Activated T-cell treated with anti-CD3 and anti-CD28 coated beads, Interleukin-2, amount 50 U/mL, for 48 hours (primary cell): ENCODE results near the gene PXDC1.
"Not testable (repeated sequence)": the region's sequence is repeated elsewhere in the genome, so short reads cannot be mapped to it uniquely, and the experiment has no call there.

Experiments used
- DNase-seq, 2 experiments: peaks; one replicate each; pipeline ENCODE4 v3.0.0-alpha.2; 2020

Gene PXDC1

DNA sequence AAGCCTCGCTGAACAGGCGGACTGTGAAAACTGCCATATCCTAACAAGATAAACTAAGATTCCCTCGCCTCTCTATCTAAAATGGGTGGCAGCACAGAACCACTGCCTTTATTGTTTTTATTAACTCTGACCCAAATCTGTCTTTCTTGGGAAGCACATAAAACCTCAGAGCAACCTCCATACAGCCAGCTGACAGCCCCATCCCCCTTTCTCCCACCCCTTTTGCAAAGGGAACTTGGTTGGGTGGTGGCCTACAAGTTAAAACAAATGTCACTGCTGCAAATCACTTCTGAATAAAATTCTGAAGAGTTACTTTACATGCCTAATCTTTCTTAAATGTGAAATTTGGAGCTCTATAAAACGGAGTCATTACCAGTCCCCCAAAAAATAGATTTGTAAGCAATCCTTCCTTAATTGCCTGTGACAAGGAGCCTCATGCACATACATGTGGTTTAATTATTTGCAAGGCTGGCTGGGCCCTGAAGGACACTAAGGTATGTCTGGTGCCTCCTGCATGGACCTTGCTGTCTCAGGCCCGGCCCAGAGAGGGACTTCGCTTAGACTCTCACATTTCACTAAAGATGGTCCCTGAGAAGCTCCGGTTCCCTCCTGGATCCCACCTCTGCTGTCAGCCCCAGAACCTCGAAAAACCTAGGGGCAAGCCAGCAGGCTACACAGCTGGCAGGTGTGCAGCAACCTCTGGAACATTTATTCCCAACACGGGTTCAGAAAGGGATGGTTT lies 21.7 kb downstream of the PXDC1 start:
- no peak for DNase-seq

DNA sequence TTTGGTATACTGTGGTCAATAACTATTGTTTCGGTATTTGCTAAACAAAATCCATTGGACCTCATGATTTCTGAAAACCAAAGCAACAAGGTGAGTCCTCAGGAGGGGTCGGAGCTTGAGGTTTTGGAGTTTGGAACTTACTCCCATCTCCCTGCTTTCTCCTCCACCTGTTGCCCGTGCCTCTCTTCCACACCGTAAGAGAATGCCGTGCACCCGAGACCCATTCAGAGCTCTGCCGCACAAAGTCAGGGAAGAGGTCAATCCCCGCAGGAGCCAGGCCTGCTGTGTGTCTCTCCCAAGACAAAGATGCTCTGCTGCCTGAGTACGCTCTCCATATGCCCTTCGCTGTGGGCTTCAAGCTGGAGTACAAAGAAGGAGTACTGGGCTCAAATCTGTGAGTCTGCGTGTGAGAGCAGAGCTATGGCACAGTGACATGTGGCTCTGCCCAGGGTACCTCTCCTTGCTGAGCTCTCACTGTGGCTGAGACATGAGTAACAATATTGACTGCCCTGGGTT lies 23.9 kb downstream of the PXDC1 start:
- no peak for DNase-seq

DNA sequence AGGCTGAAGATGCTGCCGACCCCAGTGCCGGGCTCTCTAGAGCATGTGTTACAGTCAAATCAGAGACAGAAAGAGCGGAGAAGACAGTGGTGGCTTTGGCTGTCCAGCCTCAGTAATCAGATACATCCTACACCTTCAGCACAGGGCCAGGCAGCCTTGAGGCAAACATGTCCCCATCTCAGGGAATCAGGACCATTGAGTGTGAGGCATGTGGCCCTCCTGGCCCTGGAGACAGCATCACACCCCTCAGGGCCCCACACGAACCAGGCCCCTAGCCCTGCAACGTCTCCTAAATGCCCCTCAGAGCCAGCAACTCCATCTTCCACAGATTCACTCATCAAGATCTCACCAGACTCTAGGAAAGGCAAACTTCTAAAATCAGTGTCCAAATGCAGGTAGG lies 24.5 kb downstream of the PXDC1 start:
- no peak for DNase-seq

DNA sequence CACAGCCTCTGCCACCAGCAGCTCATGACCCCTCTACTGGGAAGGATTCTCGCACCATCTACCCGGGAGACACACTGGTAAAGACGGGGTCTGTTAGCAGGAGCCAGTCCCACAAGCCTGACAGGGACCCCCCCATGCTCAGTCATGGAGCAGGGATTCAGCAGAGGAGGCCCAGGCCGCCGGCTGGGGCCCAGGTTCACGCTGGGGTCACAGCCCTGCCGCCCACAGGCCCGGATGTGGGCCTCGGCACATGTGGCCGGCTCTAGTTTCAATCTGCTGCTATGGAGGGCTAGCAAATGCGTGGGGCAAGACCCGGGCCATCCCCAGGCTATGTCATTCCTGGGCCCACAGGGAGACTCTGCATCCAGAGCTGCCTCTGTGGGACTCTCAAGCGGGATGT lies 25.1 kb downstream of the PXDC1 start:
- DNase-seq: no peak

DNA sequence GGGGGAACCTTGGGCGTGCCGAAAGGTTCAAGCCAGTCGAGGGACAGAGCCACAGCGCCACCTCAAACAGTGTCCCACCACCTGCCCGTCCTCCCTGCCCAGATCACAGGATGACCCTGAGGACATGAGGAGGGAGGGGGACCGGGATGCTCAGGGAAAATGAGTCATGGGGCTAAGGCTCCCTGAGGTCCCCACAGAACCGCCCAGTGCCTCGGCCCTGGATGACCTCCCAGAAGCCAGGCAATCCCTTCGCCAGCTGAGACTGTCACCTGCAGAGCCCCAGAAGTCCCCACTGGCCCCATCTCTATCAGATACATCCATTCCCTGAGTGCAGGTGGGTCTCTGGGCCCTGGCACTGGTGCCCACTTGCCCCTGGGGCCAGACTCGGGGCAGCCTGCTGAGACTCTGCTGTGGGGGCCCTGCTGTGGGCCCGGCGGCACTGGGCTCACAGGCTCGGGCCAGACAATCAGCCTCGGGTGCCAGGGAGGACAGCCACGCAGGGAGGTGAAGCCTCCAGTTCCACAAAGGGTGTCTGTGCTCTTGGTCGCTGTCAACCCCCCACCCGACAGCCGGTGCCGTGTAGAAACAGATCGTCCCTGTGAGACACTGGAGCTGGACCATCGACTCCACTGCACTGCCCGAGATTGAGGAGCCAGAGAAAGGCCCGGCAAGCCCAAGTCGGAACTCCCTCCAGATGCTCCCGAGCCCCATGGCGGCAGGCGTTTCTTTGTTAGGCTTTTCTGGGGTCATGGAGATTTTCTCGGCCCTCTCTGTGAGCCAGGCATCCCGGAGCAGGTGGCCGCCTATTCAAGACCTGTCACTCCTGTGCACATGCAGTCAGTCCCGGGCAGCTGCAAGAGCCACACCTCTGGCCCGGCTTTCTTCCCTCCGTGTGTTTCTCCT lies 26.1 kb downstream of the PXDC1 start:
- DNase-seq: no peak

DNA sequence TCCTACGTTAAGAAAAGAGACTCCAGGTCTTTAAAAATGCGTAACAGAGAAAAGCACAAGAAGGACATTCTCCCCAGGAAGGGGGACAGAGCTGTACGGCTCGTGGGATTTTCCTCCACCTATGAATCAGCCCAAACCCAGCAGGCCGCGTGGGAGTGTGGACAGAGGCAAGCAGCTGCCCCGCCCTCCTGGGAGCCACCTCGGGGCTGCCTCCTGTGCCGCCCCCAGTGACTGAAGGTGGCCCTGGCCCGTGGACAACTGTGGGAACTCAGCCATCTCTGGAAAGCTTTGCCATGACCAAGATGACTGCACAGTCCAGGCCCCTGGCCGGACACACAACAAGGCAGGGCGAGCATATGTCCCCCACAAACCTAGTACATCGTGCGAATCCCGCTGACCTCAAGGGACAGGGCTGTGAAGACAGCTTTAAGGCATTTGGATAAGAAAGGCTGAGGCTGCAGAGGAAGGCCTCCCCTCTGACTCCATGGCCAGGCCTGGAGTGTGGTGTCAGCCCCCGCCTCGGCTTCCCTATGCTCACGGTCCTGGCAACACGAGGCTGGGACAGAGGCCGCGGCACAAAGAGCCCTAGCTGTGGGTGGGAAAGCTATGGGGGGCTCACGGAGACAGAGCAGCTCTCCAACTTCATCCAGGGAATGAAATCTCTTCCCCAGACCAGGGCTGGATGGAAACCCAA lies 26.9 kb downstream of the PXDC1 start:
- DNase-seq: no peak

DNA sequence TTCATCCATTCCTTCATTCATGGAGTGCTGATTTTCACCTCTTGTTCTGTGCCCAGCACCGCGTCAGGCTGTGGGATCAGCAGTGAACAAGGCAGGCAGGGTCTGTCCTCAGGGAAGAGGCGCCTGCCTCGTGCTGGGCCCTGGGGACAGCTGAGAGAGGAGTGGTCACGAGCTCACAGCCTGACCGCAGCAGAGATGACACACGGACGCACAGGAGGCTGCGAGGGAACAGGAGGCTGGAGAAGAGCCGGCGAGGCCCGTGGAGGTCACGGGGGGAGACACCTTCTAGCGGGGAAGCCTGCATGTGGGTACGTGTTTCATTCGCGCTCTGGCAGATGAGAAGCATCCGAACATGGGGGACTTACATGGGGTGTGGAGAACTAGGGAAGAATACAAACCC lies 27.5 kb downstream of the PXDC1 start:
- DNase-seq: no peak

DNA sequence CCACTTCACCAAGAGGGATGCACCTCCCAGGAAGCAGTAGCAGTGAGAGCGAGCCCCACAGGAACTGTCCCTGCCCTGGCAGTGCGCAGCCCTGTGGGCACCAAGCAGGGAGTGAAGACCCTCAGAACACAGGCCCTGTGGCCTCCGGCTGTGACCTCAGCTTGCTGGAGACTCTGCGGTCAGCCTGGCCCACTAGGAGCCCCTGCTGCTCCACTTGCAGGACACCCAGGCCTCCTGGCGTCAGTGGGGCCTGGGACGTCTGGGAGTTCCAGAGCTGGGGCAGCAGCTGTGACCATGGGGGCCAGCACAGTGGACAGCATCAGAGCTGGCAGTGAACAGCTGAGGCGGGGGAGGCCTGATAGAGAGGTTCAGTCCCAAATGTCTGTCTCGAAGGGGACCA lies 28.3 kb downstream of the PXDC1 start:
- DNase-seq: no peak

DNA sequence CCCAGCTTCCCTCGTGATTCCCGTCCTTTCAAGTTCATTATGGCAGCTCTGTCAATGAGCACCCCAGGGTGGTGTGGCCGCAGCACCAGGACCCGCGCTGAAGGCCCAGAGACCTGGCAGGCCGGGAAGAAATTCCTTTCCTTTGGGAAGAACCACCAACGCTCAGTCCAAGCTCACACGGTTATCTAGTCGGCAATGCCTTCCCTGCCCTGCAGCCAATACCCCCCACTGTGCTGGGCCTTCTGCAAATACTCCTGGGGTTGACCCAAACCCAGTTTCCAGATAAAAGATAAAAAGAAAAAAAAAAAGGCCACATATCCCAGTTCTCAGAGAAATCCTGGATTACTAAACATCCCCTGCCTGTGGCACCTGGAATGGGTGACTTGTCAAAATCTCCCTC lies 28.7 kb downstream of the PXDC1 start:
- no peak for DNase-seq

DNA sequence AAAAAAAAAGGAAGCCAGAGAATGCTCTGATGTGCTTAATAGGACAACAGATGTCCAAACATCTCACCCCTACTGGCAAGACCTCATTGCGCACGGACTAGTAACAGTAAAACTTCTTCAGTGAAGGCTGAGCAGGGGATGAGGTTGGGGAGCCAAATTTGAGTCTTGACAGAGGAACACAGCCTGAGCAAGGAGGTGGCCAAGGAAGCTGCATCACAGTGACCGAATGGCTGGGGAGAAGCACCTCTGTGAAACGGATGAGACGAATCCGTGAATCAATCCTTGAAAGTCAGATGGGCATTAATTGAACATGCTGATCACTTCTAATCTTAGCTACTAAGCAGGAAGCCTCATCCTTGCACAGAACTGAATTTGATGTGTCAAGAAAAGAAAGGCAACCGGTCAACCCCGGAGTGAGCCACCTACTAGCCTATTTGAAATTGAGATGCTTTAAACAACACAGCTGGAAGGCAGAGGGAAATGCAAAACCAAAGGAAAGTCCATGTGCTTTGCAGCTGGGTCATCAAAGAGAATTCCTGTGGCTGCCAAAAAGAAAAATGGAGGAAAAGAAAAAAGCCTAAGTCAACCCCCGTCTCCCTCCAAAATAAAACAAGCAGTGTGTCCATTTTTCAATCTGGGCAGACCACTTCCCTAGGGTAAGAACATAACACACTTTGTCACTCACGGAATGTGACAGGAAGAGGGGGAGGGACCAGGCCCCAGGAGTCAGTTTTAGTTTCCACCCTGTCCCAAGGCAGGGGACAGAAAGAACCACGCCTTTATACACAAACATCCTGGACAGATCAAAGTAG lies 29.5 kb downstream of the PXDC1 start:
- DNase-seq: no peak

DNA sequence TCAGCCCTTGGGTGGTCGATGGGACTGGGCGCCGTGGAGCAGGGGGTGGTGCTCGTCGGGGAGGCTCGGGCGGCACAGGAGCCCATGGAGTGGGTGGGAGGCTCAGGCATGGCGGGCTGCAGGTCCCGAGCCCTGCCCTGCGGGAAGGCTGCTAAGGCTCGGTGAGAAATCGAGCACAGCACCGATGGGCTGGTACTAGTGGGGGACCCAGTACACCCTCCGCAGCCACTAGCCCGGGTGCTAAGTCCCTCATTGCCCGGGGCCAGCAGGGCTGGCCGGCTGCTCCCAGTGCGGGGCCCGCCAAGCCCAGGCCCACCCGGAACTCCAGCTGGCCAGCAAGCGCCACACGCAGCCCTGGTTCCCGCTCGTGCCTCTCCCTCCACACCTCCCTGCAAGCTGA lies 30.7 kb downstream of the PXDC1 start:
- DNase-seq: not testable (repeated sequence)

DNA sequence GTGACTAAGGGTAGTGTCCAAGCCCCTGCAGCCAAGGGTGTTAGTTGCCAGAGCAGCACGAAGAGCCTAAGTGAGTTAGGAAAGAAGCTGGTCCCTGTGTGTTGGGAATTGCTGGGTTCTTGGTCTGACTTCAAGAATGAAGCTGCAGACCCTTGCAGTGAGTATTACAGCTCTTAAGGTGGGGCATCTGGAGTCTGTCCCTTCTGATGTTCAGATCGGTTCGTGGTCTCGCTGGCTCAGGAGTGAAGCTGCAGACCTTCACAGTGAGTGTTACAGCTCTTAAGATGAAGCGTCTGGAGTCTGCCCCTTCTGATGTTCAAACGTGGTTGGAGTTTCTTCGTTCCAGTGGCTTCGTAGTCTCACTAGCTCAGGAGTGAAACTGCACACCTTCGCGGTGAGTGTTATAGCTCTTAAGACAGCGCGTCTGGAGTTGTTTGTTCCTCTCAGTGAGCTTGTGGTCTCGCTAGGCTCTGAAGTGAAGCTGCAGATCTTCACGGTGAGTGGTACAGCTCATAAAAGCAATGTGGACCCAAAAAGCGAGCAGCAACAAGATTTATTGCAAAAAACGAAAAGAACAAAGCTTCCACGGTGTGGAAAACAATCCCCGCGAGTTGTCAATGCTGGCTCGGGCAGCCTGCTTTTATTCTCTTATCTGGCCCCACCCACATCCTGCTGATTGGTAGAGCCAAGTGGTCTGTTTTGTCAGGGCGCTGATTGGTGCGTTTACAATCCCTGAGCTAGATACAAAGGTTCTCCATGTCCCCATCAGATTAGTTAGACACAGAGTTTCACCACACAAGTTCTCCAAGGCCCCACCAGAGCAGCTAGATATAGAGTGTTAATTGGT lies 31.8 kb downstream of the PXDC1 start:
- DNase-seq: peak in 1 of 2 experiments; percentile 26

DNA sequence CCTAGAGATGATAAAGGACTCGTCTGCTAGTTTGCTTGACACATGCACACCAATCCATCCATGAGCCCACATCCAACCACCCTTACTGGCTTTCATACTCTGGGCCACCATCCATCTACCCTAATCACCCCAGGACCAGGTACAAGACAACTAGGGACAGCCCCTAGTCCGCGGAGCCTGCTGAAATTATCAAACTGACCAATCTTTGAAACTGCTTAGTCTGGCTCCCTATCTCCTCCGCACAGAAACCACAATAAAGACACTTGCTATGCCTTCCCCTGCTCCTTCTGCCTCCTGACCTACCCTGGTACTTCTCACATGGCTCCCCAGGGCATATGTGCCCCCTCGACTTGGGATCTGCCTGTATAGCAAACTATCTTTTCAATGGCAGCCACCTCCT lies 33.1 kb downstream of the PXDC1 start:
- no peak for DNase-seq

DNA sequence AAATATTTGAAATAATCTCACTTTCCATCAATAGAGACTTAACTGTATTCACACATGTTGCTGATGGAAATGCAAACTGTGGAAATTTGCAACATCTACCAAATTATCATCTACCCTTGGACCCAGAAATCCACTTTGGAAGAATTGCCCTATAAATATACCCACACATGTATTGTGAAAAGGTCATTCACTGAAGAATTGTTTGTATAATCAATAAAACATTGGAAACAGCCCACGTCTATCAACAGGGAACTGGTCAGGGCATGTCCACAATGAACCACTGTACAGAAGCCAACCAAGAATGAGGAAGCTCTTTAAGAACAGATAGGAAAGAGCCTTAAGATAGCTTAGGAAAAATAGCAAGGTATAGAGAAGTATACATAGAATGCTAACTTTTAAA lies 36.2 kb downstream of the PXDC1 start:
- no peak for DNase-seq

DNA sequence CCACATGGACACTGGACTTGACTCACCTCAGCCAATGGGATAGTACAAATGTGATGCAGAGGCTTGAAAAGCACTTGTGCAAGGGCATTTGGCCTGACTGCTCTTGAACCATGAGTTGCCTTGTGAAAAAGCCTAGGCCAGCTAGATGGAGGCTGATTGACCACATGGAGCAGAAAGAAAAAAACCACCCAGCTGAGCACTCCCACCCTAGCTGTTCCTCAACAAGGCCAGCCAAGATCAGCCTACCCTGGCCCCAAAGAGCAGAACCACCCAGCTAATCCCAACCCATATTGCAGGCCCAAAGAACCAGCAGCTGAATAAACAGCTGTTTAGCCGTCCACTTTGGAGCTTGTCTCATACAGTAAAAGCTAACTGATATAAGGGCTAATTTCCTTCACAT lies 36.7 kb downstream of the PXDC1 start:
- no peak for DNase-seq

DNA sequence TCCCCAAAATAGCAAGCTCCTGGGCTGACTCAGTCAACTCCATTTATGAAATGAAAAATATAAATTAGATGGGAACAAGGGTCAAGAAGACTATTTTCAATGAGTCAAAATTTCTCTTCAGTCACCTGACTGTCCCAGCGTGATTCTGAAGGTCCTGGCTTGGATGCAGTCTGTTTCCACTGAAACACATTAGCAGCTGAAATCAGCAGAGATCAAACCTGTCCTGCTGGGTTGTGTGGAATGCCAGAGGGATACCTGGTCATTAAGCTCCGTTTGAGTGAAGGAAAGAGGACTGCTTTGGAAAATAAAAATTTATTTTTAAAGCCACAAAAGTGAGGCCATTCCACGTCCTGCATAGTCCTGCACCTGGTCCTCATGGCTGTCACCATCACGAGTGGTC lies 37.4 kb downstream of the PXDC1 start:
- no peak for DNase-seq

DNA sequence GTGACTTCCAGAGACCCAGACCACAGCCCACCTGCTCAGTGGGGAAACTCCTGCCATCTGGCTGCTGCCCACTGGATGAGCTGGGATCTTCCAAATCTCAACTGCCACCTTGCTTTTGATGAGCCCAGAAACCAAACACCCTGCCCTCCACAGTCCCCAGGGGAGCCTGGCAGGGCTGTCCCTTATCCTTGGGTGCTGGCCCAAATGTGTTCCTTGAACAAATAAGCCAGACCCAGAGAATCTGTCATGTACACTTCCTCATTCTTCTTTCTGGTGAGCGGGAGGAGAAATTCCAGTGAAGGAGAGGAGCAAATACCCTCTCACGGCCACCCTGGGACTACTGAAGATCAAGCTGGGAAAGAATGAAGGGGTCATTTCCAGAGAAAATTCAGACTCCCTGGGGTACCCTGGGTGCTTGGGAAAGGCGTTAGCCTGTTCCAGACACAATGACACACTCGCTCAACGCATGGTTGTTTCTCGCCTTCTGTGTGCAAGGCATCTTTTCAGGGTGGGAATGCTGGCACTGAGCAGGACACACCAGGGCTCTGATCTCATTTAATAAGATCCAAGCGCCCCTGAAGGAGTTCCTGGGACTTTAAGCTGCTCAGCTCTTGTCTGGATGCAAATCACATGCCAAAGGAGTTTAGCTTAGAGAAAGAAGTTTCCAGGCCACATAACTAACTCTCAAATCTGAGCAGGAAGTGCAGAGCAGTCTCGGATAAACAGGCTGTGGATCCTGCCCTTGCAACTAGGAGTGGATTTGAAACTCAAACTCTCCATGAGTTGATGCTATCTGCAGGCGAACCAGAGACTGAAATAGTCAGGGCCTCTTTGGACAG lies 38.5 kb downstream of the PXDC1 start:
- DNase-seq: no peak

DNA sequence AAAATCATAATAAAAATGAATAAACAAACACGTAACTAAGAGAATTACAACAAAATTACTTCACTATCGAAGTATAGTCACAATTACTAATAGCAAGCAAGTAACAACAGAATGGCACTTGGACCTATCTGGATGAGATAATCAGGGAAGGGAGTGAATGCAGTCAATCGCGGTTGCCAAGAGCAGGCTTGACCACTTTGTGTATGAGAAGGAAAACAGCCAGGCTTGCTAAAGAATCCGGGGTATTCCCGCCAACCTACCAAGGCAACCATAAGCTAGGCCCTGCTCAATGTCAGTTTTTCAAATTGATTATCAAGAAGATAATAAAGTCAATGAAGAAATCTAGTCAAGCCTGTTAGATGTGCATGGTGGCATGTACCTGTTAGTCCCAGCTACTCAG lies 39.7 kb downstream of the PXDC1 start:
- no peak for DNase-seq

DNA sequence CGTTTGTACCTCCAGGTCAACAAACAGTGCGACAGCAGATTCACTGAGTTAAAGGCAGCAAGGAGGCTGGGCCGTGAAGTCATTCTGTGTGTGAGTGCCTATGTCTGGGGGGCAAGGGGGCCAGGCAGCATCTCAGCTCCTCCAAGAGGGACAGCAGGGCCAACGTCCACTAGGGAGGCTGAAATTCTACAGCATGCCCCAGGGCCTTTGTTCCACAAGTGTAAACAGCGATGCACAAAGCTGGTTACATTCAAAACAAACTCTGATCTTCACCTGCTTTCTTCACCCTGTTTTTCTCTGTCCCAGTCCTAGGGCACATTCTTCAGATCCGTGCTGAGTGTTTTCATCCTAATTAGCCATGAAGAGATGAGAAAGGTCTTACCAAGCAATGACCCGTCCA lies 41.1 kb downstream of the PXDC1 start:
- DNase-seq: no peak

DNA sequence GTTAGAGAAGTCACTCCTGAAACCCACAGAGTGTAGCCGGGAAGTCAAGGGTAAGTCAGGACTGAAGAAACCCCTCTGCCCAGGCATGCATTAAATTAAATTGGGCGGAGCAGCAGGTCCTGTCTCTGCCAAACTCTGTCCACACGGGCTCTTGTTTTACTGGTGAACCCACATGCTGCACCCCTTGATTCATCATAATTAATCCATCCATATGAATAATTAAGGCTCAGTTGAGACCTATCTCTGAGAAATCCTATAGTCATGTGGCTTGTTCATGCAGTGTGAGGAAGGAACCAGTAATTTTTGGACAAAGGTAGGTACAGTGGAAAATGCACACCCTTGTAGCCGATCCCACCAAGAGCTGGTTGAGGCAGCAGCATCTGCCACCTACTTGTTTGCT lies 43.0 kb downstream of the PXDC1 start:
- no peak for DNase-seq
